Brain microvascular endothelial cell (primary cell): ENCODE measurements around the gene CEP350.

Experiments
- DNase-seq: peaks from one replicate; pipeline ENCODE4 v3.0.0-alpha.2; 2020
- H3K27ac ChIP-seq: fragments of 250-450 bp; sonication (Bioruptor Pico); 2 replicates; pipeline ENCODE4 v1.5.1; 2020; ENCODE audit warnings: mild to moderate bottlenecking, moderate library complexity
- H3K27me3 ChIP-seq: fragments of 250-450 bp; sonication (Bioruptor Pico); replicated peaks from 2 replicates; pipeline ENCODE4 v1.5.1; 2020; ENCODE audit warnings: mild to moderate bottlenecking
- H3K36me3 ChIP-seq: fragments of 250-450 bp; sonication (Bioruptor Pico); replicated peaks from 2 replicates; pipeline ENCODE4 v1.5.1; 2020; ENCODE audit warnings: mild to moderate bottlenecking
- H3K4me3 ChIP-seq: 2 replicates; pipeline ENCODE4 v1.5.1; 2011; ENCODE audit warnings: low read depth, mild to moderate bottlenecking, control low read depth, low read length, moderate library complexity
- CTCF ChIP-seq: IDR thresholded peaks from 2 replicates; pipeline ENCODE4 v1.5.1; 2011; ENCODE audit warnings: low read depth, mild to moderate bottlenecking, moderate library complexity, low read length, control low read depth, inconsistent platforms; ENCODE audit errors: missing control alignments
- in situ Hi-C: cut with HindIII; loops from 2 replicates; pipeline ENCODE4 v1.10.0; 2017; ENCODE audit warnings: low sequenced_read_pairs, low pct_ligation_motif_present

CEP350 gene

GRCh38 chr1:180157108-180157507, 202.5 kb downstream of the CEP350 start:
- Histone ChIP-seq H3K4me3 (no peak overlapping the region), H3K27ac (peak overlapping the region; percentile 48), H3K27me3 (no peaks in the 10 kb centered on the region), H3K36me3 (no peaks in the 10 kb centered on the region)
- no peak for TF ChIP-seq CTCF
- peak; percentile 56 for DNase-seq
- in situ Hi-C loops = no loop called here

GRCh38 chr1:180157576-180158057, 203.0 kb downstream of the CEP350 start:
- no peak for DNase-seq
- Histone ChIP-seq H3K36me3 (no peaks in the 10 kb centered on the region), H3K4me3 (no peak overlapping the region), H3K27me3 (no peaks in the 10 kb centered on the region), H3K27ac (peak overlapping the region; percentile 48)
- no peak for TF ChIP-seq CTCF
- in situ Hi-C loops = no loop called here

- H3K27me3 ChIP-seq = no peaks in the 10 kb centered on the region
- peak overlapping the region; percentile 48 for H3K27ac ChIP-seq
- TF ChIP-seq CTCF = no peak
- H3K36me3 ChIP-seq = no peaks in the 10 kb centered on the region
- DNase-seq = no peak
- in situ Hi-C loops = no loop called here
- H3K4me3 ChIP-seq = no peak overlapping the region
Measured at GRCh38 chr1:180158149-180159147, 203.8 kb downstream of the CEP350 start.

GRCh38 chr1:180160357-180160756, 205.7 kb downstream of the CEP350 start:
- Histone ChIP-seq H3K27ac (no peak overlapping the region), H3K27me3 (no peaks in the 10 kb centered on the region), H3K36me3 (no peaks in the 10 kb centered on the region), H3K4me3 (no peak overlapping the region)
- TF ChIP-seq CTCF = no peak
- DNase-seq = no peak
- in situ Hi-C loops = no loop called here

GRCh38 chr1:180163041-180163440, 208.4 kb downstream of the CEP350 start:
- Histone ChIP-seq H3K27ac (no peak overlapping the region), H3K27me3 (no peaks in the 10 kb centered on the region), H3K36me3 (peaks cover 7% of the 10 kb centered on the region), H3K4me3 (no peak overlapping the region)
- in situ Hi-C loops = no loop called here
- DNase-seq = no peak
- TF ChIP-seq CTCF = no peak
